KOPT-K1 (cell line): ENCODE data around the gene CBY1.
"Not testable (repeated sequence)": the region's sequence is repeated elsewhere in the genome, so short reads cannot be mapped to it uniquely, and the experiment has no call there.

ENCODE experiments used
- H3K27ac ChIP-seq: fragments of 200-600 bp; sonication (generic); 2 replicates; pipeline ENCODE4 v1.5.1; 2016; ENCODE audit warnings: antibody characterized with exemption, mild to moderate bottlenecking, low read depth, low read length; ENCODE audit not compliant: poor library complexity, severe bottlenecking
- H3K36me3 ChIP-seq: fragments of 200-600 bp; sonication (generic); 2 replicates; pipeline ENCODE4 v1.5.1; 2017; ENCODE audit warnings: antibody characterized with exemption, mild to moderate bottlenecking, low read length, moderate library complexity; ENCODE audit not compliant: insufficient read depth
- H3K9me3 ChIP-seq: fragments of 200-600 bp; sonication (generic); 2 replicates; pipeline ENCODE4 v1.5.1; 2017; ENCODE audit warnings: antibody characterized with exemption, low read length, mild to moderate bottlenecking; ENCODE audit not compliant: insufficient read depth, poor library complexity, severe bottlenecking

CBY1 gene

GRCh38 chr22:38631724-38632123, 24.7 kb upstream of the CBY1 start:
- no peaks in the 10 kb centered on the region for H3K36me3 ChIP-seq
- H3K9me3 ChIP-seq = no peaks in the 10 kb centered on the region
- H3K27ac ChIP-seq = peak overlapping the region; percentile 15

GRCh38 chr22:38632528-38632927, 23.9 kb upstream of the CBY1 start:
- Histone ChIP-seq H3K9me3 (no peaks in the 10 kb centered on the region), H3K36me3 (no peaks in the 10 kb centered on the region), H3K27ac (no peak overlapping the region)

GRCh38 chr22:38638216-38638615, 18.2 kb upstream of the CBY1 start:
- Histone ChIP-seq H3K9me3 (no peaks in the 10 kb centered on the region), H3K36me3 (no peaks in the 10 kb centered on the region), H3K27ac (no peak overlapping the region)

- Histone ChIP-seq H3K9me3 (no peaks in the 10 kb centered on the region), H3K36me3 (no peaks in the 10 kb centered on the region), H3K27ac (no peak overlapping the region)
These were observed 17.7 kb upstream of the CBY1 start for GRCh38 chr22:38638728-38639127.

GRCh38 chr22:38641476-38642040, 14.9 kb upstream of the CBY1 start:
- Histone ChIP-seq H3K36me3 (no peaks in the 10 kb centered on the region), H3K27ac (no peak overlapping the region), H3K9me3 (no peaks in the 10 kb centered on the region)

GRCh38 chr22:38644245-38644644, 12.2 kb upstream of the CBY1 start:
- H3K36me3 ChIP-seq, H3K27ac ChIP-seq, H3K9me3 ChIP-seq: not testable (repeated sequence)

- Histone ChIP-seq H3K36me3 (no peaks in the 10 kb centered on the region), H3K27ac (no peak overlapping the region), H3K9me3 (no peaks in the 10 kb centered on the region)
These were observed 11.0 kb upstream of the CBY1 start for GRCh38 chr22:38645430-38645829.

GRCh38 chr22:38649841-38650522, 6.5 kb upstream of the CBY1 start:
- Histone ChIP-seq H3K9me3 (no peaks in the 10 kb centered on the region), H3K36me3 (no peaks in the 10 kb centered on the region), H3K27ac (no peak overlapping the region)

- Histone ChIP-seq H3K9me3 (no peaks in the 10 kb centered on the region), H3K27ac (no peak overlapping the region), H3K36me3 (no peaks in the 10 kb centered on the region)
These were observed 3.6 kb upstream of the CBY1 start for GRCh38 chr22:38652859-38653258.

GRCh38 chr22:38653741-38654140, 2.7 kb upstream of the CBY1 start:
- Histone ChIP-seq H3K27ac (no peak overlapping the region), H3K9me3 (no peaks in the 10 kb centered on the region)

GRCh38 chr22:38655519-38656255, 751 bp upstream of the CBY1 start:
- H3K27ac ChIP-seq = peak overlapping the region; percentile 89
- H3K9me3 ChIP-seq = no peaks in the 10 kb centered on the region
- no peaks in the 10 kb centered on the region for H3K36me3 ChIP-seq

More at GRCh38 chr22:38653741-38654140, 2.7 kb upstream of the CBY1 start:
- H3K36me3 ChIP-seq = no peaks in the 10 kb centered on the region

- H3K36me3 ChIP-seq = no peaks in the 10 kb centered on the region
- H3K9me3 ChIP-seq = no peaks in the 10 kb centered on the region
- H3K27ac ChIP-seq = peak overlapping the region; percentile 89
These were observed 839 bp downstream of the CBY1 start for GRCh38 chr22:38657045-38657909.

GRCh38 chr22:38674888-38675287, 18.4 kb downstream of the CBY1 start:
- Histone ChIP-seq H3K36me3 (peaks cover 26% of the 10 kb centered on the region), H3K9me3 (no peaks in the 10 kb centered on the region)

GRCh38 chr22:38675833-38676232, 19.4 kb downstream of the CBY1 start:
- peaks cover 23% of the 10 kb centered on the region for H3K36me3 ChIP-seq
- no peaks in the 10 kb centered on the region for H3K9me3 ChIP-seq
- no peak overlapping the region for H3K27ac ChIP-seq

More at GRCh38 chr22:38674888-38675287, 18.4 kb downstream of the CBY1 start:
- H3K27ac ChIP-seq = no peak overlapping the region
